ENCODE results near the gene RCN1. TPM values are rescaled to one million over a fixed set of nuclear protein-coding genes. Genes with fewer than 3 reads are reported as not detected.

The RCN1 gene
- total RNA-seq, 1 donor from 2014 or later: 174 TPM

GRCh38 chr11:32080361-32080980 is 10.4 kb upstream of the RCN1 start:
- peaks cover 23% of the 10 kb centered on the region for H3K27me3 Mint-ChIP-seq (ENCODE audit: unreplicated experiment)
- H3K27ac Mint-ChIP-seq (ENCODE audit: unreplicated experiment): no peak overlapping the region
- no peaks in the 10 kb centered on the region for H3K9me3 Mint-ChIP-seq (ENCODE audit: unreplicated experiment)
- TF ChIP-seq, protein P1, sequence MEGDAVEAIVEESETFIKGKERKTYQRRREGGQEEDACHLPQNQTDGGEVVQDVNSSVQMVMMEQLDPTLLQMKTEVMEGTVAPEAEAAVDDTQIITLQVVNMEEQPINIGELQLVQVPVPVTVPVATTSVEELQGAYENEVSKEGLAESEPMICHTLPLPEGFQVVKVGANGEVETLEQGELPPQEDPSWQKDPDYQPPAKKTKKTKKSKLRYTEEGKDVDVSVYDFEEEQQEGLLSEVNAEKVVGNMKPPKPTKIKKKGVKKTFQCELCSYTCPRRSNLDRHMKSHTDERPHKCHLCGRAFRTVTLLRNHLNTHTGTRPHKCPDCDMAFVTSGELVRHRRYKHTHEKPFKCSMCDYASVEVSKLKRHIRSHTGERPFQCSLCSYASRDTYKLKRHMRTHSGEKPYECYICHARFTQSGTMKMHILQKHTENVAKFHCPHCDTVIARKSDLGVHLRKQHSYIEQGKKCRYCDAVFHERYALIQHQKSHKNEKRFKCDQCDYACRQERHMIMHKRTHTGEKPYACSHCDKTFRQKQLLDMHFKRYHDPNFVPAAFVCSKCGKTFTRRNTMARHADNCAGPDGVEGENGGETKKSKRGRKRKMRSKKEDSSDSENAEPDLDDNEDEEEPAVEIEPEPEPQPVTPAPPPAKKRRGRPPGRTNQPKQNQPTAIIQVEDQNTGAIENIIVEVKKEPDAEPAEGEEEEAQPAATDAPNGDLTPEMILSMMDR (IDR thresholded peaks at IDR 0.05): no peak
- no peak overlapping the region for H3K4me3 Mint-ChIP-seq (ENCODE audit: unreplicated experiment)
- DNase-seq (ENCODE audit: extremely low spot score, unreplicated experiment): no peak
- no peaks in the 10 kb centered on the region for H3K36me3 Mint-ChIP-seq (ENCODE audit: unreplicated experiment)
- H3K4me1 Mint-ChIP-seq (ENCODE audit: unreplicated experiment): no peaks in the 10 kb centered on the region

DNA sequence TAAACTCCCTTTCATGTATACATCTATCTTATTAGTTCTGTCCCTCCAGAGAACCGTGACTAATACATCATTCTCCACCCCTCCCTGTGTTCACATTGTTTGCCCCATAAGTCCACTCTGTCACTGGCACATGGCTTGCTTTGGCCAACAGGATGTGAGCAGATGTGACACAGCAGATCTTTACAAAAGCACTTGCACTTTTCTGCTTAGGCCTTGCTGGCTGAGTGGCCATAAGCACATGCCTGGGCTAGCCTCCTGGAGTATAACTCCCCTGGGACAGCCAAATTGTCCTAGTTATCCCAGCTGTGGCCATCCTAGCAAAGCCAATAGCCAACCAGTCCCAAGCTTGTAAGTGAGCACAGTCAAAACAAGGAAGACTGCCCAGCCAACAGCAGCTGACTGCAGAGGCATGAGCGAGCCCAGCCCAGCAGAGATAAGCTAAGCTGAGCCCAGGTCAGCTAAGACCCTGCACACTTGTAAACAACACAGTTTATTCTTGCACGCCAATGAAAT is 9.7 kb upstream of the RCN1 start:
- peaks cover 18% of the 10 kb centered on the region for H3K27me3 Mint-ChIP-seq (ENCODE audit: unreplicated experiment)
- no peaks in the 10 kb centered on the region for H3K4me1 Mint-ChIP-seq (ENCODE audit: unreplicated experiment)
- DNase-seq (ENCODE audit: extremely low spot score, unreplicated experiment): no peak
- H3K36me3 Mint-ChIP-seq (ENCODE audit: unreplicated experiment): no peaks in the 10 kb centered on the region
- TF ChIP-seq, protein P1 (IDR thresholded peaks at IDR 0.05): no peak
- H3K27ac Mint-ChIP-seq (ENCODE audit: unreplicated experiment): no peak overlapping the region
- no peaks in the 10 kb centered on the region for H3K9me3 Mint-ChIP-seq (ENCODE audit: unreplicated experiment)
- H3K4me3 Mint-ChIP-seq (ENCODE audit: unreplicated experiment): no peak overlapping the region

DNA sequence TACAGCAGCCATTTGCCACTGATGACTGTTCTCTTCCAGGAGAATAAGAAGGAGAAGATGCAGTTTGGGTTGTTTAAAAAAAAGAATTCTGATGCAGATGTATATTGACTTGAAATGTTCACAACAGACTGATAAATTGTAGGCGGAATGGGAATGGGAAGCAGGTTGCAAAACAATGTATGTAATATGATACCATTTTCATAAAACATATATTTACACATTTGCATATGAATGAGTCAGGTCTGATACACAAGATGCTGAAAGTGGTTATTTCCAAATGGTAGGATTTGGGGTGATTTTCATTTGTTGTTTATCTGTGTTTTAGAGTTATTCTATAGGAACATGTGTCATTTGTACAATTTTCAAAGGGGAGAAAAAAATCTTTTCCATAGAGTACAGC is 9.0 kb upstream of the RCN1 start:
- Mint-ChIP-seq H3K27ac (ENCODE audit: unreplicated experiment) (no peak overlapping the region), H3K4me3 (ENCODE audit: unreplicated experiment) (no peak overlapping the region), H3K9me3 (ENCODE audit: unreplicated experiment) (no peaks in the 10 kb centered on the region), H3K36me3 (ENCODE audit: unreplicated experiment) (no peaks in the 10 kb centered on the region), H3K4me1 (ENCODE audit: unreplicated experiment) (peaks cover 1% of the 10 kb centered on the region), H3K27me3 (ENCODE audit: unreplicated experiment) (peaks cover 16% of the 10 kb centered on the region)
- no peak for DNase-seq (ENCODE audit: extremely low spot score, unreplicated experiment)
- TF ChIP-seq, protein P1 (IDR thresholded peaks at IDR 0.05): no peak

DNA sequence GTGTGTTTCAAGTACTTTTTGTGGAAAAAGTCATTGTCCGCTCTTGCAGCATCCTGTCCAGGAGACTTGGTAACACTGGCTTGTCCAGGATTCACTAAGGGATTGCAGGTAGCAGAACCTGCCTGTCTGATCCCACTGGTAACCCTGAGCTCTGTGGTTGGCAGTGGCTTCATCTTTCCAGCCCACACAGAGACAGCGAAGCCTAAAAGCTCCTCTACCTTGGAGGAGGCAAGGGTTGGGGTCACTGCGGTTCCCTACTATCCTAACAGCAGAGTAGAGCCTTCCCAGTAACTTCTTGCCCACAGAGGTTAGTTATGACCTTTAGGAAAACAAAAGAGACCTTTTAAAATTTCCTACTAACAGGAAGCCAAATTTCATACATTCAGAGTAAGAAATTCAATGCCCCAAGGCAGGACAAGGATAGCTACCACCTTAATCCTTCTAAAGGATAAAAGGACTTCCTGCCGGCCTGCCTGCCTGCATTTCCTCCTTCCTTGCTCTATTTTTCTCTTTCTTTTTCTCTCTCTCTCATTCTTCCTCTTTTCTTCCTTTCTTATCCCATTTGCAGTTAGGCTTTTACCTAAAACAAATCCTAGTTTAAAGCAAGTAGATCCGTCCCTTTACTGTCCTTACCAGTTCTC is 8.4 kb upstream of the RCN1 start:
- no peak overlapping the region for H3K4me3 Mint-ChIP-seq (ENCODE audit: unreplicated experiment)
- no peaks in the 10 kb centered on the region for H3K36me3 Mint-ChIP-seq (ENCODE audit: unreplicated experiment)

GRCh38 chr11:32087597-32087996 is 3.3 kb upstream of the RCN1 start:
- peaks cover 12% of the 10 kb centered on the region for H3K27me3 Mint-ChIP-seq (ENCODE audit: unreplicated experiment)
- no peaks in the 10 kb centered on the region for H3K36me3 Mint-ChIP-seq (ENCODE audit: unreplicated experiment)
- peak overlapping the region; percentile 82 for H3K27ac Mint-ChIP-seq (ENCODE audit: unreplicated experiment)
- no peak for DNase-seq (ENCODE audit: extremely low spot score, unreplicated experiment)
- no peaks in the 10 kb centered on the region for H3K9me3 Mint-ChIP-seq (ENCODE audit: unreplicated experiment)
- no peak overlapping the region for H3K4me3 Mint-ChIP-seq (ENCODE audit: unreplicated experiment)
- peaks cover 36% of the 10 kb centered on the region for H3K4me1 Mint-ChIP-seq (ENCODE audit: unreplicated experiment)
- TF ChIP-seq, protein P1 (IDR thresholded peaks at IDR 0.05): no peak

More for the DNA sequence above, 8.4 kb upstream of the RCN1 start:
- Mint-ChIP-seq H3K27me3 (ENCODE audit: unreplicated experiment) (peaks cover 16% of the 10 kb centered on the region), H3K9me3 (ENCODE audit: unreplicated experiment) (no peaks in the 10 kb centered on the region), H3K4me1 (ENCODE audit: unreplicated experiment) (peaks cover 7% of the 10 kb centered on the region), H3K27ac (ENCODE audit: unreplicated experiment) (no peak overlapping the region)
- DNase-seq (ENCODE audit: extremely low spot score, unreplicated experiment): no peak
- TF ChIP-seq, protein P1 (IDR thresholded peaks at IDR 0.05): no peak

Measured in osteocyte (in vitro differentiated cells).